Stomach (tissue), 9 donors: ENCODE results near the gene SGK2. TPM values are rescaled to one million over a fixed set of nuclear protein-coding genes. Genes with fewer than 3 reads are reported as not detected.

Experiments
- DNase-seq, 2 donors: peaks; one replicate each; pipeline versions ENCODE4 v3.0.0 to v3.0.0-alpha.2; 2013 to 2019
- H3K27ac ChIP-seq, 5 donors: fragments of 200-600 bp in 4 of 5; sonication (generic) in 4 of 5; one replicate each; pipeline ENCODE4 v1.5.1; 2013 to 2019; ENCODE audit warnings: mild to moderate bottlenecking in 1 of 5, moderate library complexity in 1 of 5
- H3K27me3 ChIP-seq, 3 donors: fragments of 200-600 bp; sonication (generic); one replicate each; pipeline ENCODE4 v1.5.1; 2017 to 2019; ENCODE audit warnings: mixed run types in 1 of 3
- H3K36me3 ChIP-seq, 4 donors: fragments of 200-600 bp; sonication (generic); 1 replicate in 3 of 4; 2 replicates in 1 of 4; pipeline ENCODE4 v1.5.1; 2016 to 2019
- H3K4me1 ChIP-seq, 4 donors: fragments of 200-600 bp; sonication (generic); one replicate each; pipeline ENCODE4 v1.5.1; 2016 to 2019
- H3K4me3 ChIP-seq, 4 donors: fragments of 200-600 bp; sonication (generic) in 3 of 4; one replicate each; pipeline ENCODE4 v1.5.1; 2016 to 2019; ENCODE audit warnings: mild to moderate bottlenecking in 1 of 4
- H3K9me3 ChIP-seq, 4 donors: fragments of 200-600 bp; sonication (generic); one replicate each; pipeline ENCODE4 v1.5.1; 2016 to 2019
- CTCF ChIP-seq, 7 experiments: fragments of 450-650 bp in 4 of 7; fragments of 200-600 bp in 3 of 7; sonication (generic) in 3 of 7; IDR thresholded peaks; one replicate each; pipeline ENCODE4 v1.5.1; 2016 to 2019; ENCODE audit warnings: antibody characterized with exemption in 7 of 7, control low read depth in 2 of 7, mild to moderate bottlenecking in 1 of 7
- EP300 ChIP-seq: sonication (generic); formaldehyde crosslinking; IDR thresholded peaks from one replicate; pipeline ENCODE4 v1.6.1; 2017; ENCODE audit warnings: antibody characterized with exemption
- POLR2A ChIP-seq, 4 donors: fragments of 450-650 bp; IDR thresholded peaks; one replicate each; pipeline ENCODE4 v1.6.1; 2016; ENCODE audit warnings: antibody characterized with exemption in 4 of 4, control low read depth in 2 of 4, mild to moderate bottlenecking in 1 of 4, moderate library complexity in 1 of 4
- POLR2AphosphoS5 ChIP-seq, 3 donors: sonication (generic); formaldehyde crosslinking; IDR thresholded peaks; one replicate each; pipeline ENCODE4 v1.6.1; 2016; ENCODE audit warnings: antibody characterized with exemption in 3 of 3
- WGBS, 5 donors: extraction: QIAGEN DNeasy Blood & Tissue Kit in 3 of 5; methylation state at CpG; one replicate each; pipeline versions ENCODE4 v1.1.5 to v1.1.7; 2013 to 2018; 5-methylcytosine and 5-hydroxymethylcytosine counted together
- intact Hi-C: fragments of 100-400 bp; cut with DNase I; formaldehyde crosslinking; loops from one replicate; pipeline ENCODE4 v1.15.1; 2023; ENCODE audit warnings: low total_unique reads
- polyA plus RNA-seq, 3 donors: library from polyadenylated mRNA; stranded (reverse); fragments of 200-250 nt; gene quantifications; one replicate each; pipeline ENCODE4 v1.2.3, GENCODE V29; 2013
- total RNA-seq, 5 donors: library from RNA; depleted of rRNA; stranded (reverse); fragments of >200 nt; gene quantifications; one replicate each; pipeline versions ENCODE4 v1.1.0 to v1.2.3, GENCODE V29; 2014 to 2016
- donor health status: healthy with polysubstance abuse.
- donor health status: Bipolar disorder and iron deficiency.
- donor health status: healthy.

SGK2 gene
- total and polyA plus RNA-seq, 8 donors, result 2.1 to 118 (median 24.0) TPM

DNA sequence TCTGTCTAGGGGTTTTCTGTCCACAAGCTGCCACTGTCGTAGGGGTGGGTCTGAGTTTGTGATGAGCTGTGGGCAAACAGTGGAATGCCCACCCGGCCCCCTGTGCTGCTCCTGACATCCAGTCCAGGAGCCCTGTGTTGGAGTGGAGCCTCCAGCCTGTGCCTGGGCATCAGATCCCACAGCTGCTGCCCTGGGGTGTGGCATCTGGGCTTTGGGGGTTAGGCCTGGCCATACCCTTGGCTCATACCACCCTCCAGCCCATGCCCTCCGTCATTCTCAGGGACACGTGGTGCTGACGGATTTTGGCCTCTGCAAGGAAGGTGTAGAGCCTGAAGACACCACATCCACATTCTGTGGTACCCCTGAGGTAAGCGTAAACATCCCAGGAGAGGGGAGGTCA lies 12.9 kb downstream of the SGK2 start:
- Histone ChIP-seq H3K36me3 (peaks cover 25 to 86% (median 82%) of the 10 kb centered on the region in 4 donors), H3K27me3 (no peaks in the 10 kb centered on the region), H3K27ac (no peak overlapping the region), H3K9me3 (no peaks in the 10 kb centered on the region), H3K4me1 (no peaks in the 10 kb centered on the region), H3K4me3 (no peak overlapping the region)
- WGBS, 5 donors, result 86 to 98% (median 92%) methylated on average over 6 of the region's 6 CpGs
- DNase-seq, result no peak
- no peak for TF ChIP-seq POLR2A (IDR thresholded peaks at IDR 0.05)
- TF ChIP-seq CTCF (IDR thresholded peaks at IDR 0.05), result no peak
- no peak for TF ChIP-seq EP300
- TF ChIP-seq POLR2AphosphoS5 (IDR thresholded peaks at IDR 0.05), result no peak
- intact Hi-C loops, result no loop called here

- H3K9me3 ChIP-seq, result no peaks in the 10 kb centered on the region
- no peaks in the 10 kb centered on the region for H3K27me3 ChIP-seq
- no peak overlapping the region for H3K4me3 ChIP-seq
- H3K36me3 ChIP-seq, result peaks cover 22 to 86% (median 78%) of the 10 kb centered on the region in 4 donors
- H3K4me1 ChIP-seq, result no peaks in the 10 kb centered on the region
- no peak for DNase-seq
- intact Hi-C loops, result no loop called here
- H3K27ac ChIP-seq, result no peak overlapping the region
- 92 to 93% (median 93%) methylated on average over 8 of the region's 8 CpGs for WGBS, 5 donors
- TF ChIP-seq CTCF (IDR thresholded peaks at IDR 0.05) (no peak), POLR2AphosphoS5 (IDR thresholded peaks at IDR 0.05) (no peak), POLR2A (IDR thresholded peaks at IDR 0.05) (no peak), EP300 (no peak)
These were observed 14.1 kb downstream of the SGK2 start for GRCh38 chr20:43572891-43573290.

GRCh38 chr20:43576108-43576507 lies 17.3 kb downstream of the SGK2 start:
- DNase-seq, result no peak

GRCh38 chr20:43579861-43580793 lies 21.3 kb downstream of the SGK2 start:
- TF ChIP-seq POLR2A (IDR thresholded peaks at IDR 0.05) (no peak), EP300 (no peak), CTCF (IDR thresholded peaks at IDR 0.05) (no peak), POLR2AphosphoS5 (IDR thresholded peaks at IDR 0.05) (no peak)
- no peaks in the 10 kb centered on the region for H3K9me3 ChIP-seq
- 64 to 76% (median 69%) methylated on average over 7 of the region's 7 CpGs for WGBS, 5 donors
- no peaks in the 10 kb centered on the region for H3K27me3 ChIP-seq
- H3K27ac ChIP-seq, result no peak overlapping the region
- intact Hi-C loops, result no loop called here
- no peaks in the 10 kb centered on the region for H3K4me1 ChIP-seq
- no peak overlapping the region for H3K4me3 ChIP-seq
- no peak for DNase-seq
- H3K36me3 ChIP-seq, result peaks cover 0 to 80% (median 53%) of the 10 kb centered on the region in 4 donors

More at GRCh38 chr20:43576108-43576507, 17.3 kb downstream of the SGK2 start:
- H3K4me1 ChIP-seq, result no peaks in the 10 kb centered on the region
- H3K4me3 ChIP-seq, result no peak overlapping the region
- intact Hi-C loops, result no loop called here
- no peaks in the 10 kb centered on the region for H3K27me3 ChIP-seq
- H3K9me3 ChIP-seq, result no peaks in the 10 kb centered on the region
- H3K36me3 ChIP-seq, result peaks cover 0 to 80% (median 60%) of the 10 kb centered on the region in 4 donors
- TF ChIP-seq POLR2AphosphoS5 (IDR thresholded peaks at IDR 0.05), result no peak
- TF ChIP-seq EP300, result no peak
- no peak for TF ChIP-seq CTCF (IDR thresholded peaks at IDR 0.05)
- TF ChIP-seq POLR2A (IDR thresholded peaks at IDR 0.05), result no peak
- WGBS, 5 donors, result 80 to 86% (median 84%) methylated on average over 10 of the region's 10 CpGs
- H3K27ac ChIP-seq, result no peak overlapping the region
